IPS DF 19.7 (cell line): ENCODE results near the gene AAGAB.
"Not testable (repeated sequence)": the region's sequence is repeated elsewhere in the genome, so short reads cannot be mapped to it uniquely, and the experiment has no call there.

ENCODE experiments used
- DNase-seq: peaks from one replicate; pipeline ENCODE4 v3.0.0-alpha.2; 2013; ENCODE audit warnings: low read depth, low spot score

The AAGAB gene

GRCh38 chr15:67253549-67254237 is 768 bp downstream of the AAGAB start:
- no peak for DNase-seq

- no peak for DNase-seq
Observed at GRCh38 chr15:67253101-67253500, 1.4 kb downstream of the AAGAB start.

- DNase-seq, result no peak
Observed at GRCh38 chr15:67251318-67251717, 3.1 kb downstream of the AAGAB start.

GRCh38 chr15:67249830-67250229 is 4.6 kb downstream of the AAGAB start:
- DNase-seq, result no peak

GRCh38 chr15:67248011-67248505 is 6.4 kb downstream of the AAGAB start:
- no peak for DNase-seq

GRCh38 chr15:67246606-67247005 is 7.9 kb downstream of the AAGAB start:
- not testable (repeated sequence) for DNase-seq

GRCh38 chr15:67244971-67245478 is 9.4 kb downstream of the AAGAB start:
- no peak for DNase-seq

- no peak for DNase-seq
Observed at GRCh38 chr15:67242708-67243111, 11.8 kb downstream of the AAGAB start.

GRCh38 chr15:67241132-67241855 is 13.2 kb downstream of the AAGAB start:
- DNase-seq, result no peak

GRCh38 chr15:67240235-67241131 is 14.0 kb downstream of the AAGAB start:
- no peak for DNase-seq

GRCh38 chr15:67232591-67232990 is 21.9 kb downstream of the AAGAB start:
- no peak for DNase-seq

GRCh38 chr15:67230504-67230903 is 24.0 kb downstream of the AAGAB start:
- DNase-seq, result no peak

- DNase-seq, result no peak
Observed at GRCh38 chr15:67228286-67228685, 26.2 kb downstream of the AAGAB start.

GRCh38 chr15:67227846-67228245 is 26.6 kb downstream of the AAGAB start:
- no peak for DNase-seq

- DNase-seq, result no peak
Observed at GRCh38 chr15:67227431-67227830, 27.0 kb downstream of the AAGAB start.

GRCh38 chr15:67225336-67225735 is 29.1 kb downstream of the AAGAB start:
- DNase-seq, result no peak

- no peak for DNase-seq
Observed at GRCh38 chr15:67224889-67225288, 29.6 kb downstream of the AAGAB start.

GRCh38 chr15:67219288-67219687 is 35.2 kb downstream of the AAGAB start:
- DNase-seq, result no peak

GRCh38 chr15:67218428-67218827 is 36.0 kb downstream of the AAGAB start:
- DNase-seq, result no peak

GRCh38 chr15:67216859-67217258 is 37.6 kb downstream of the AAGAB start:
- no peak for DNase-seq

GRCh38 chr15:67215102-67215501 is 39.4 kb downstream of the AAGAB start:
- DNase-seq, result no peak
